DOHH2 (cell line): ENCODE data around the gene SNX20.

ENCODE experiments used
- EZH2phosphoT487 ChIP-seq: fragments of 200-600 bp; sonication (generic); IDR thresholded peaks from 2 replicates; pipeline ENCODE4 v1.6.1; 2017; ENCODE audit warnings: borderline replicate concordance, mild to moderate bottlenecking, antibody characterized with exemption, low read length, moderate library complexity, mixed read lengths
- TF ChIP-seq, protein P1 (sequence below): fragments of 200-600 bp; sonication (generic); IDR thresholded peaks from one replicate; pipeline ENCODE4 v1.5.1; 2014; ENCODE audit warnings: antibody characterized with exemption, mild to moderate bottlenecking, low read depth, low read length; ENCODE audit not compliant: poor library complexity, severe bottlenecking

GRCh38 chr16:50705436-50706110 is 24.5 kb upstream of the SNX20 start:
- TF ChIP-seq, protein P1, sequence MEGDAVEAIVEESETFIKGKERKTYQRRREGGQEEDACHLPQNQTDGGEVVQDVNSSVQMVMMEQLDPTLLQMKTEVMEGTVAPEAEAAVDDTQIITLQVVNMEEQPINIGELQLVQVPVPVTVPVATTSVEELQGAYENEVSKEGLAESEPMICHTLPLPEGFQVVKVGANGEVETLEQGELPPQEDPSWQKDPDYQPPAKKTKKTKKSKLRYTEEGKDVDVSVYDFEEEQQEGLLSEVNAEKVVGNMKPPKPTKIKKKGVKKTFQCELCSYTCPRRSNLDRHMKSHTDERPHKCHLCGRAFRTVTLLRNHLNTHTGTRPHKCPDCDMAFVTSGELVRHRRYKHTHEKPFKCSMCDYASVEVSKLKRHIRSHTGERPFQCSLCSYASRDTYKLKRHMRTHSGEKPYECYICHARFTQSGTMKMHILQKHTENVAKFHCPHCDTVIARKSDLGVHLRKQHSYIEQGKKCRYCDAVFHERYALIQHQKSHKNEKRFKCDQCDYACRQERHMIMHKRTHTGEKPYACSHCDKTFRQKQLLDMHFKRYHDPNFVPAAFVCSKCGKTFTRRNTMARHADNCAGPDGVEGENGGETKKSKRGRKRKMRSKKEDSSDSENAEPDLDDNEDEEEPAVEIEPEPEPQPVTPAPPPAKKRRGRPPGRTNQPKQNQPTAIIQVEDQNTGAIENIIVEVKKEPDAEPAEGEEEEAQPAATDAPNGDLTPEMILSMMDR: no peak
- no peak for TF ChIP-seq EZH2phosphoT487
